ENCODE results near the gene CENPO.

The CENPO gene

GRCh38 chr2:24860631-24861030 lies 67.4 kb downstream of the CENPO start:
- no peak for DNase-seq (ENCODE audit: low spot score)

GRCh38 chr2:24861500-24861899 lies 68.3 kb downstream of the CENPO start:
- no peak for DNase-seq (ENCODE audit: low spot score)

GRCh38 chr2:24863641-24864040 lies 70.4 kb downstream of the CENPO start:
- no peak for DNase-seq (ENCODE audit: low spot score)

GRCh38 chr2:24866946-24867345 lies 73.7 kb downstream of the CENPO start:
- DNase-seq (ENCODE audit: low spot score) = no peak

GRCh38 chr2:24870440-24870839 lies 77.2 kb downstream of the CENPO start:
- no peak for DNase-seq (ENCODE audit: low spot score)

GRCh38 chr2:24870891-24871705 lies 77.9 kb downstream of the CENPO start:
- no peak for DNase-seq (ENCODE audit: low spot score)

- DNase-seq (ENCODE audit: low spot score) = no peak
Measured at GRCh38 chr2:24871852-24872333, 78.7 kb downstream of the CENPO start.
